Activated CD4-positive, alpha-beta T cell treated with anti-CD3 and anti-CD28 coated beads, Interleukin-10, Interleukin-2, amounts not matched to agents 100 ng/mL and 50 ng/mL, durations not matched to agents 16 hours and 8 hours (primary cell): ENCODE data around the gene TMEM164.

ENCODE experiments used
- DNase-seq: peaks from one replicate; pipeline ENCODE4 v3.0.0-alpha.2; 2020

Gene TMEM164

GRCh38 chrX:110042496-110042895 is 39.6 kb downstream of the TMEM164 start:
- DNase-seq, result no peak

GRCh38 chrX:110043506-110043905 is 40.6 kb downstream of the TMEM164 start:
- DNase-seq, result no peak

DNA sequence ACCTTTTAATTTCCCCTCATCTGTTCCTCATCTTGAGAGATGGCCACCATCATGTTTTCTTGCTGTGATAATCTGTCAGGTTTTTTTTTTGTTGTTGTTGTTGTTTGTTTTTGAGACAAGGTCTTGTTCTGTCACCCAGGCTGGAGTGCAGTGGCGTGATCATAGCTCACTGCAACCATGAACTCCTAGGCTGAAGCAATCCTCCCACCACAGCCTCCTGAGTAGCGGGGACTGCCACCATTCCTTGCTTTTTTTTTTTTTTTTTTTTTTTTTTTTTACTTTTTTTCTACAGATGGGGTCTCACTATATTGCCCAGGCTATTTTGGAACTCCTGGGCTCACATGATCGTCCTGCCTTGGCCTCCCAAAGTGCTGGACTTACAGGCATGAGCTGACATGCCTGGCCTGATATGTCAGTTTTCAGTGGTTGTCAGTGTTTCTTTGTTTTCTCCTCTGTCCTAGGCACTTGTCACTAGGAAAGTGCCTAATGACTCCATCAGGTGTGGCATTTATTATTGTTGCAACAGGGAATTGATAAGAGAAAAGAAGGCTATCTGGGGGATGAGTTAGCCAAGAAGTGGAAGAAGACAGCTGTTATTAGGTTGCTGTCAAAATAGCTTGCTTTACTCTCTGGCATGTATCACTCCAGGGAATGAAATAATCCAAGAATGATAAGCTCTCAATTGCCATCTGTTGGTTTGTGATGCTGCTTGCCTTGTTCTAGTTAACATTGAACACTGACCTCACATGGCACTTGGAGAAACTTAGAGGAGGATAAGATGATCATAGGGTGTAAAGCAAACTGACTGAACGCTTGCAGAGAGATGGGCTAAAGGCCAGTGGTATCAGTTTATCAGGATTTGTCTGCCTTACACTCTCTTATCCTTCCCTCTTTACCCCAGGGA is 41.7 kb downstream of the TMEM164 start:
- DNase-seq, result no peak

DNA sequence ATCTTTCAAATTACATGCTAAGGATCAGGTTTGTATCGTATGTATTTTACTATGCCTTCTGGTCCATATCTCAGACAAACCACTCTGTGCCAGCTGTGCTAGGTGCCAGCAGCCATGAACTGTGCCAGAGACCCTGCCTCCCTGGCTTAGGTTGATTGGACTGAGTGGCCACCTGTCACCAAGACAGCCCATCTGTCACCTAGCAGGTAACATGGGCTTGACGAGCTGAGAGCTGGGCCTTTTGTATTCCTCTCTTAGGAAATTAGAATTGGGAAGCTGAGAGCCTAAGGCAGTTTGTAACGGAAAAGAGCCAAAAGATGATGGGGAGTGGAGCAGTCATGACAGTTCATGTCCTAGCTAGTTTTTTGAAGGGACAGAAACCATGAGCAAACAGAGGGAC is 42.5 kb downstream of the TMEM164 start:
- no peak for DNase-seq

DNA sequence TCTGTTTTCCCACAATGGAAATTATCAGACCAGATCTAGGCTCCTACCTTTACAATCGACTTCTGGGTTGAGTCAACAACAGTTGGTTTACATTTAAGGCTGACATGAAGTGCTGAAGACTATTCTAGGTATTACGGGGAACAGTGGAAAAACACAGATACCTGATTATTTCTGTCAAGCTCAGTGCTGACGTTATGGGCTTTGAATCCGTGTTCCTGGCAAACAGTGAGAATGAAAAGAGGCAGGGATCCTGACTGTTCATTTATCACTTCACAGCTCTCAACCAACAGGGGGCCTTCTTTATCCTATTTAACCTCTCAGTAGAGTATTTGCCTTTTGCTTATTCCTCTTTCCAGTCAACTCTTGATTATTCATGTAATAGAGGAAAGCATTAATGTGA is 43.1 kb downstream of the TMEM164 start:
- DNase-seq, result no peak

GRCh38 chrX:110046971-110047370 is 44.1 kb downstream of the TMEM164 start:
- no peak for DNase-seq

DNA sequence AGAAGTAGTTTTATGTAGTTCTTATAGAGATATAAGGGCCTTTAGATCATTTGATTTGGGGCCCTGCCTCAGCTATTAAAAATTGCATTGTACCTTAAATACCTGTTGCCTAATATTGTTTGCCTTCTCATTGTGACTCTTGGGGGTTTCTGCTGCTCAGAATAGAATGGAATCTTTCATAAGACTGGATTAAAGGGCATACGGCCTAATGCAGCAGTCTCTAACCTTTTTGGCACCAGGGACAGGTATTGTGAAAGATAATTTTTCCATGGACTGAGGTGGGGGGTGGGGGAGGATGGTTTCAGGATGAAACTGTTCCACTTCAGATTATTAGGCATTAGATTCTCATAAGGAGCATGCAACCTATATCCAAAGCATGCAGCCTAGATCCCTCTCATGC is 46.2 kb downstream of the TMEM164 start:
- no peak for DNase-seq

- DNase-seq, result no peak
These were observed 47.5 kb downstream of the TMEM164 start for GRCh38 chrX:110050386-110050785.

DNA sequence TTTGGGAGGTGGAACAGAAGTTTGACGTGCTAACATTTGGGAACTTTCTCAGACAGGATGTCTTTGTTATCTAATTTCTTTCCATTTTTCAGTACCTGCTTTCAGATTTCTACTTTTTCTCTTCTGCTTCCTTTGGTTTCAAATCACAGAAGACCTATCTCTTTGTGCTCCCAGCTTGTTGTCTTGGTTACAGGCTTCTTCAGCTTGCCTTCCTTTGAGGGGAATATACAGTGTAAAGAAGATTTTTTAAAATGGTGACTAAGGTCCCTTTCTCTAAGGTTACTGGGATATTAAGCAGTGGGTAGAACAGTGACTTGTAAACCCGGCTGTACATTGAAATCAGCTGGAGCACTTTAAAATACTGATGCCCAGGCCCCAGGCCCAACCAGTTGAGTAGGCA is 48.0 kb downstream of the TMEM164 start:
- DNase-seq, result no peak

GRCh38 chrX:110051559-110051958 is 48.6 kb downstream of the TMEM164 start:
- DNase-seq, result no peak

GRCh38 chrX:110052303-110052702 is 49.4 kb downstream of the TMEM164 start:
- no peak for DNase-seq

DNA sequence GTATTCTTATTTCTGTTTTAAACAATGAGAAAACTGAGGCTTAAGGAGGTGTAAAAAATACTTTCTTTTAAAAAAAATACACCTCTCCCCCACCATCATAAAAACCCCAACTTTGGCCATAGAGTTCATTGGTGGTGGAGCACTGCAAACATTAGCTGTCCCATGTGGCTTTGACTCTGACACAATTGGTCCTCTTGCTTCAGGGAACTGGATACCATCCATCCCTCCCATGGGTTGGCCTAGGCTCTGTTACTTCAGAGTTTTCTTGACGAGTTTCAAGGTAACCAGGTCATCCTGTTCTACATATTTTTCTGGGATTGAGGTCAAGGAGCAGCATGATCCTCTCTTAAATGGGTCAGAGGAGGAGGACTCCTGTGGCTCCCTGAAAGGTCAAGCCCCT is 50.5 kb downstream of the TMEM164 start:
- no peak for DNase-seq

GRCh38 chrX:110055616-110056015 is 52.7 kb downstream of the TMEM164 start:
- DNase-seq, result no peak

DNA sequence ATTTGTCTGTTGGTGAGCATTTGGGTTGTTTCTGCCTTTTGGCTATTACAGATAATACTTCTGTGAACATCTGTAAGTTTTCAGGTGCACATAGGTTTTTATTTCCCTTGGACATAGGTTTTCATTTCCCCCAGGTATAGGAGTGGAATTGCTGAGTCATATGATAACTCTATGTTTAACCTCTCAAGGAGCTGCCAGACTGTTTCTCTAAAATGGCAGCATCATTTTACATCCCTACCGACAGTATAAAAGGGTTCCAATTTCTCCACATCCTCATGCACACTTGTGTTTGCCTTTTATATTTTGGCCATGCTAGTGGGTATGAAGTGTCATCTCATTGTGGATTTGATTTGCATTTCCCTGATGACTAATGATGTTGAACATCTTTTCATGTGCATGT is 53.5 kb downstream of the TMEM164 start:
- DNase-seq, result no peak

GRCh38 chrX:110059410-110059809 is 56.5 kb downstream of the TMEM164 start:
- DNase-seq, result no peak

DNA sequence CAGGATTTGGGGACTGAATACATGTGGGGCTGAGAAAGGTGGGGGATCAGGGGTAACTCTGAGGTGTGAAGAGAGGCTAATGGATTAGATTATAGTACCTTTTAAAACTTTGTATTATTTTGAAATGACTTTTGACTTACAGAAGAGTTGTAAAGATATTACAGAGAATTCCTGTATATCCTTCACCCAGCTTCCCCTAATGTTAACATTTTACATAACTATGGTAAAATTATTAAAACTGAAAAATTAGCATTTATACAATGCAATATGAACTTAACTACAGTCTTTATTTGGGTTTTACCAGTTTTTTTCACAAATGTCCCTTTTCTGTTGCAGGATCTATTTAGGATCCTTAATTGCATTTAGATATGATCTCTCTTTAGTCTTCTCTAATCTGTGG is 57.4 kb downstream of the TMEM164 start:
- no peak for DNase-seq

DNA sequence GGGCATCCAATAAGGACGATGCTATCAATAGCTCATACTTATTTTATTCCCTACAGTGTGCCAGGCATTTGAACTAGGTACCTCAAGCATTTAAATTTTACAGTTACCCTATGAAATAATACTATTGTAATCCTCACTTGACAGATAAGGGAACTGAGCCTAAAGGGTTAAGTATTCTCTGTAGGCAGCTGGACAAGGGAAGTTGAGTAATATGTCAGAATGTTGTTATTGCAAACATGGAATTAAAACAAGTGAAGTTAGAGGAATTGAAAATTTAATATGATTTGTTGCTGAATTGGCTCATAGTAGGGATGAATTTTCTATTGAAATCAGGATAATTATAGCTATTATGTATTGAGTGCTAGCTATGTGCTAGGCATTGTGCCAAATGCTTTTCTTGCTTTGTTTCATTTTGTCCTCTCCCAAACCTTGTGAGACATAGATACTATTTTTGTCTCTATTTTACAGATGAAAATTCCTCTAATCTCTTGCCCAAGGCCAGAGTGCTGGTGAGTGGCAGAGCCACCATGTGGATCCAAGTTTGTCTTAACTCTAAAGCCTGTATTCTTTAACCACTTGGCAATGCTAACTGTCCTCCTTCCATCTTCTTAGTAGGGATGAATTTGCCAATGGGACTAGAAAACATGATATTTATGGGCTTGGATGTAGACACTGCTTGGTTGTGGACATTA is 58.1 kb downstream of the TMEM164 start:
- no peak for DNase-seq

GRCh38 chrX:110062919-110063318 is 60.0 kb downstream of the TMEM164 start:
- no peak for DNase-seq

GRCh38 chrX:110066488-110067225 is 63.7 kb downstream of the TMEM164 start:
- no peak for DNase-seq

- no peak for DNase-seq
These were observed 68.1 kb downstream of the TMEM164 start for GRCh38 chrX:110070970-110071369.

DNA sequence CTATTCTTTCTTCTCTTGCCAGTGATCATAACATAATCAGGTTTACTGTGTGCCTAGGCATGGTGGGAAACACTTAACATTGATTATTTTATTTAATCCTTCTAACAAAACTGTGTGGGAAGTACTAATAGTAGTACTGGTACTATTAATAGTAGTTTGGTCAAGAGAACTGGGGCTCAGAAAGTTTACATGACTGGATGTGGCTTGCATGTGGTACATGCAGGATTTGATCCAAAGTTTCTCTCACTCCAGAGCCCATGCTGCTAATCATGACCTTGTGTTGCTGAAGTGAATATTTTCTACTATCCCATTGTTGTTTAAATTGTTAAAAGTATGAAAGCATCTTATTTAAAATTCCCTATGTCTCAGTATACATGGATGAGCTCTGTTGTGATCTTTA is 78.4 kb downstream of the TMEM164 start:
- no peak for DNase-seq

DNA sequence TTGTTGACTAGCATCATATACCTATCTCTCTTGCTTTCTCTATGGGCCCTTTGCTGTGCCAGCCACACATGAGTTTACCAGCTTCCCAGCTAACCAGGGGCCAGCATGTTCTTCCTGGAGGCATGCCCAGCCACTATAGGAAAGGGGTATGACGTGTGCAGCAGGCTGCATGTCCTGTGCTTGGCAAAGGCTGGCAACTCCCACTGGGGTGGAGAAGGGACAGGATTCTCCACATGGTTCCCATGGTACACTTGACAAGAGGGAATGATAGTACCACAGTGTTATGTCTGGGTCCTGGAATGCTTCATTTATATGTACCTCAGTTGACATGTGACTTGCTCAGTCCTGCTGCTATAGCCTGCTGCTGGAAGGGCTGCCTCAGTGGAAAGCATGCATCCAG is 78.8 kb downstream of the TMEM164 start:
- no peak for DNase-seq

- DNase-seq, result no peak
These were observed 79.2 kb downstream of the TMEM164 start for GRCh38 chrX:110082161-110082560.
